HT1080 (cell line): ENCODE results near the gene CFAP251. TPM values are rescaled to one million over a fixed set of nuclear protein-coding genes. Genes with fewer than 3 reads are reported as not detected.
"Not testable (repeated sequence)": the region's sequence is repeated elsewhere in the genome, so short reads cannot be mapped to it uniquely, and the experiment has no call there.

Source experiments
- DNase-seq: peaks from one replicate; pipeline ENCODE4 v3.0.0-alpha.2; 2015; ENCODE audit warnings: low read depth
- total RNA-seq: library from RNA; depleted of rRNA; stranded (reverse); fragments of >200 nt; shearing (Covaris generic); gene quantifications from 2 replicates; pipeline ENCODE4 v1.2.3, GENCODE V29; 2014

The CFAP251 gene
- total RNA-seq, 1 experiment from 2014 or later, result 11.2 TPM

DNA sequence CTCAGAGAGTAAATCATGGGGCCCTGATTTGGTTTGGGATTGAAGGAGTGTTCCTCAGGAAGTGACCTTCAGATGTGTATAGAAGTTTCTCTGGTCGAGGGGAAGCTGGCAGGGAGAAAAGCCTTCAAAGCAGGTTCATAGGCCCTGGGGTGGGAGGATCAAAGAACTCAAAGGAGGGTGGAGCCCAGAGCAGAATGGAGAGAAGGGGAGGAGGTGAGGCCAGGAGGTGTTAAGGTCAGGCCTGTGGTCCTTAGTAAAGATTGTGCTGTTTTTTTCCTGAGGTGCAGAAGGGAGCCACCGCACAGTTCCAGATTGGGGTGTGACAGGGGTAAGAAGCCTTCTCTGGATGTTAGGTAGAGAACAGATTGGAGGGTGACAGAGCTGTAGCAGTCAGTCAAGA is 9.7 kb upstream of the CFAP251 start:
- DNase-seq, result no peak

DNA sequence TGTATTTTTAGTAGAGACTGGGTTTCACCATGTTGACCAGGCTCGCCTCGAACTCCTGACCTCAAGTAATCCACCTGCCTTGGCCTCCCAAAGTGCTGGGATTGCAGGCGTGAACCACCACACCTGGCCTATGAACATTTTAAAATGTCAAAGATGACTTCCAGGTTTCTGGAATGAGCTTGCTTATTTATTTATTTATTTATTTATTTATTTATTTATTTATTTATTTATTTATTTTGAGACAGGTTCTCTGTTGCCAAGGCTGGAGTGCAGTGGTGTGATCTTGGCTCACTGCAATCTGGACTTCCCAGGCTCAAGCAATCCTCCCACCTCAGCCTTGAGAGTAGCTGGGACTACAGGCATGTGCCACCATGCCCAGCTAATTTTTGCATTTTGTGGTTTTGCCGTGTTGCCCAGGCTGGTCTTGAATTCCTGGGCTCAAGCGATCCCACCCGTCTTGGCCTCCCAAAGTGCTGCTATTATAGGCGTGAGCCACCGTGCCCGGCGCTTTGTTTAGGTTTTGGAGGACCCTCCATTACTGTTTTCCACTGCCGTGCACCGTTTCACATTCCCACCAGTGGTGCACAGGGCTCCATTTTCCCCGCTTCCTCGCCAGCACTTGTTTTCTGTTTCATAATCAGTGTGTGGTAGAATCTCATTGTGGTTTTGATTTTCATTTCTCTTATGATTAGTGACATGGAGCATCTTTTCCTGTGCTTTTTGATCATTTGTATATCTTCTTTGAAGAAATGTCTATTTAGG is 6.4 kb upstream of the CFAP251 start:
- no peak for DNase-seq

DNA sequence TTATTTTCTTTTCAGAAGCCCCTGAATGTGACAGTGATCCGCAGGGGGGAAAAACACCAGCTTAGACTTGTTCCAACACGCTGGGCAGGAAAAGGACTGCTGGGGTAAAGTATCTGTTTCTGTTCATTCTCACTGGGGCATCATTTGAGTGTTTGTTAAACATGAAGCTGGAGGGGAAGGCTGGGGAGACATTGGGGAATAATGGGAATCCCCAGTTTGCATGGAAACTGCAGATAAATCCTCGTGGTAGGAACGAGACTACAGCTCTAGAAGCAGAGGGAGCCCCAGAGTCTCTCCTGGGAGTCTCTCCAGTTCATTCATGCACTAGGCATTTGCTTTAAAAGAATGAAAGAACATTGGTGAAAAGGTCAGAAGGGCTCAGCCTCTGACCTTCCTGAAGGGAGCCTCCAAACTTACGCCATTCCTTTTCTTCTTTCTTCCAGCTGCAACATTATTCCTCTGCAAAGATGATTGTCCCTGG is 2.5 kb upstream of the CFAP251 start:
- no peak for DNase-seq

DNA sequence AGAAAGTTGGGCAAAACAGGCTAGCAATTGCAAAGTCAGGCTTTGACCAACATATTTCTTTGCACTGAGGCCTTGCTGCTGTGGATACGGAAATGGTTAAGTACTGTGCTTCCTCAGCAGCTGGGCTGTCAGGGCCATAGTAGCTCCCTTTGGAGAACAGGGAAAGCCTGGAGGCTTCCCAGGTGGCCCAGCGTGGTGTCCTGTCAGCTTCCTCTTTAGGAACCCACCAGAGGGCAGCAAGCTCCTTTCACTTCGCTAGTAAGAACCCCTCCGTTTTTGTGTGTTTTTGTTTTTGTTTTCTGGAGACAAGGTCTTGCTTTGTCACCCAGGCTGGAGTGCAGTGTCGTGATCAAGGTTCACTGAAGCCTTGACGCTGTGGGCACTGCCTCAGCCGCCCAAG is 1.7 kb upstream of the CFAP251 start:
- peak; percentile 17 for DNase-seq

DNA sequence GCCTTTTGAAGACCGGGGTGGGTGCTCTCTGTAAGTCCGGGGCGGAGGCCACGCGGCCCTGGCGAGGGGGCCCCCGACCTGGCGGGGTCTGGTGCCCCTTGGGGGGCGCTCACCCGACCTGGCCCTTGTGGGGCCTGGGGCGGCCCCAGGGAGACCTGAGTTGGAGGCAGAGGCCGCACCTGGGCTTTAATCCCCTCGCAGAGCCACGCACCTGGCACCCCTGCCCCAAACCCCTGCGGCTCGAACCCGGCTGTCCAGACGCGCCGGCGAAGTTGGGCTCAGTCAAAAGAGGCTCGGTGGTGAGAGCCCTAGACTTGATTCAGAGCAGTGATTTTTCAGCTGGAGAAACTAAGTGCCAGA is 267 bp downstream of the CFAP251 start:
- no peak for DNase-seq

DNA sequence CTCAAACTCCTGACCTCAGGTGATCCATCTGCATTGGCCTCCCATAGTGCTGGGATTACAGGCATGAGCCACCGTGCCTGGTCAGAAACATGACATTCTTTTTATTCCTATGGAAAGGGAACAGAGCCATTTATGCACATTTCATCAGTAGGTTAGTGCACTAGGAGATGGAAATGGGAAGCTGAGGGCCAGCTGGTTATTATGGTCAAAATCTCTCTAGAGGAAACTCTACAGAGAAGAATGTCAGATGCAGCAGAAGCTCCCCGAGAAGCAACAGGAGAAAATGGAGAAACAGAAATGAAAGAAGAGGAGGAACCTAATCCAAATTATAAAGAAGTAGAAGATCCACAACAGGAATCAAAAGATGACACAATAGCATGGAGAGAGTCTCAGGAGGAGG is 2.7 kb downstream of the CFAP251 start:
- DNase-seq, result no peak

DNA sequence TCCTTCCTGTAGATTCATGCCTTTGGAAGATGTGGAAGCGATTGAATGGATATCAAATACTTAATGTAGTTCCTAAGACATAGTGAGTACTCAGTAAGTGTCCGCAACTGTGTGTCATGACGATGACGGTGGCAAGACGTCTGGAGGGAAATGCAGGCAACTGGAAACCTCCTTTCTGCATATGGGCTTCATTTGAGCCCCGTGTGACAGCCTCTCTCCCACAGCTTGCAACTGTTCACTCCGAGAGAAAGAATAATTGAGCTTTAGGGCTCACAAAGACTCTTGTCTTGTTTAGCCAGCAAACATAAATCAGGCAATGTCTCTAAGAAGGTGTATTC is 6.9 kb downstream of the CFAP251 start:
- DNase-seq, result no peak

DNA sequence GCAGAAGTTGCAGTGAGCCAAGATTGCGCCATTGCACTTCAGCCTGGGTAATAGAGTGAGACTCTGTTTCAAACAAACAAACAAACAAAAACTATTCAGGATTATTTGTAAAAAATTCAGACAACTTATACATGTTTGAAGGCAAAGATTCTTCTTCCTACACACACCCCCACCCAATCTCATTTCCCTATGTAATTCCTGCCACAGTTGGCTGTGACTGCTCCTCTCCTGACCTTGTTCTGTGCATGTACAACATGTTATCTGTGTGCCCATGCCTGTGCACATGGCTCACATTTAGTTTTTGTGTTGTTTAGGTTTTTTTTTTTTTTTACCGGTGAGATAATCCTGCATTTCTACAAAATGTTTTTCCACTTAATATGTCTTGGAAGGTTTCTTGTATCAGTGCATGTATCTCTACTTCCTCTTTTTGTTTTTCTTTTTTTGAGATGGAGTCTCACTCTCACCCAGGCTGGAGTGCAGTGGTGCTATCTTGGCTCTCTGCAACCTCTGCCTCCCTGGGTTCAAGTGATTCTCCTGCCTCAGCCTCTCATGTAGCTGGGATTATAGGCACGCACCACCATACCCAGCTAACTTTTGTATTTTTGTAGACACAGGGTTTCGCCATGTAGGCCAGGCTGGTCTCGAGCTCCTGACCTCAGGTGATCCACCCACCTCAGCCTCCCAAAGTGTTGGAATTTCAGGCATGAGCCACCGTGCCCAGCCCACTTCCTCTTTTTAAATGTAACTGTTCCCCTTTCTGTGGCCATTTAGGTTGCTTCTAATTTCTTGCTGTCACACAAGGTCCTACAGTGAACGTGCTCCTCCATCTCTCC is 8.7 kb downstream of the CFAP251 start:
- DNase-seq, result no peak

DNA sequence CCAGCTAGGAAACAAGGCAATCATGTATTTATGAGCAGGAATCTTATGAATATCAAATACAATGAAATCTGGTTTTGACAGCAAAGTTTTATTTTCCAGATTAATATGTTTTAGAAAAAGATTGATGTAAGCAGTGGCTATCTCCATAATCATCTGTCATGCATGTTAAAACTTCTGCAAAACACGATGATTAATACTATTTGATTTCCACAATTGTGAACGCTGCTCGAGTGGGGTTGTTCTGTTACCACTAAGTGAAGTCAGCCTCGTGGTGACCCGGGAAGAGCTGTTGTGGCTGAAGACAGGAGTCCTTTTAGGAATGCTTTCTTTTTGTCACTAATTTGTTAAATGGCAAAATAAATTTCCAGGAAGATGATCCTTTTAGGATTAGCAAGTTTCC is 9.4 kb downstream of the CFAP251 start:
- DNase-seq, result no peak

DNA sequence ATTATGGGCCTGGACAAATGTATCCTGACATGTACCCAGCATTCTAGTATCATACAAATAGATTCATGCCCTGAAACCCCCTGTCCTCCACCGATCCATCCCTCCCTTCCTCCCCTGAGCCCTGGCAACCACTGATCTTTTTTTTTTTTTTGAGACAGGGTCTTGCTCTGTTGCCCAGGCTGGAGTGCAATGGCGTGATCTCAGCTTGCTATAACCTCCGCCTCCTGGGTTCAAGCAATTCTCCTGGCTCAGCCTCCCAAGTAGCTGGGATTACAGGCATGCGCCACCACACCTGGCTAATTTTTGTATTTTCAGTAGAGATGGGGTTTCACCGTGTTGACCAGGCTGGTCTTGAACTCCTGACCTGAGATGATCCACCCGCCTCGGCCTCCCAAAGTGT is 11.2 kb downstream of the CFAP251 start:
- not testable (repeated sequence) for DNase-seq

DNA sequence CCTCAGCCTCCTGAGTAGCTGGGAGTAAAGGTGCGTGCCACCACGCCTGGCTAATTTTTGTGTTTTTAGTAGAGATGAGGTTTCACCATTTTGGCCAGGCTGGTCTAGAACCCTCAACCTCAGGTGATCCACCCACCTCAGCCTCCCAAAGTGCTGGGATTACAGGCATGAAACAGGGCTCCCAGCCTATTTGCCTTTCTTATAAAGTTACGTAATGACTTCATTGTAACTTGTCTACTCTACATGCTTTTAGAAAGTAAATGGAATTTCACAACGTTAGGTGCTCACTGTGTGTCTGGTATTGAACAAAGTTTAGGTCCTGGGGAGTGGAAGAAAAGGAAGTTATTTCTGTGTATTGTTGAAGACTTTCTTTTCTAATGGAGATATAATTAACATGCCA is 12.5 kb downstream of the CFAP251 start:
- DNase-seq, result no peak

DNA sequence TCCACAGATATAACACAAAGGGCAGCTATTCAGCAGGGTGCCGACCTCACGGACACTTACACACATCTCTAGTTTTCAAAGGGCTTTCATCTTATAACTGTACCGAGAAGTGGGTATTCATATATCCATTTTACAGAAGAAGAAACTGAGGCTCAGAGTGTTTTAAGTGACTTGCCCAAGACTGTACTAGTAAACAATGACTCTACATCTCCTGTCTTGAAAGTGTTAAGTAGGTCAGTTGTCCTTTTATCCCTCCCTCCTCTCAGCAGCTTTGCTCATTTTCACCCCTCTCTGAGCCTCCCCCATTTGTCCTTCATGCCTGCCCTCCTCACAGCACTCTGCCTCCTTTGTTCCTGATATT is 13.8 kb downstream of the CFAP251 start:
- no peak for DNase-seq

DNA sequence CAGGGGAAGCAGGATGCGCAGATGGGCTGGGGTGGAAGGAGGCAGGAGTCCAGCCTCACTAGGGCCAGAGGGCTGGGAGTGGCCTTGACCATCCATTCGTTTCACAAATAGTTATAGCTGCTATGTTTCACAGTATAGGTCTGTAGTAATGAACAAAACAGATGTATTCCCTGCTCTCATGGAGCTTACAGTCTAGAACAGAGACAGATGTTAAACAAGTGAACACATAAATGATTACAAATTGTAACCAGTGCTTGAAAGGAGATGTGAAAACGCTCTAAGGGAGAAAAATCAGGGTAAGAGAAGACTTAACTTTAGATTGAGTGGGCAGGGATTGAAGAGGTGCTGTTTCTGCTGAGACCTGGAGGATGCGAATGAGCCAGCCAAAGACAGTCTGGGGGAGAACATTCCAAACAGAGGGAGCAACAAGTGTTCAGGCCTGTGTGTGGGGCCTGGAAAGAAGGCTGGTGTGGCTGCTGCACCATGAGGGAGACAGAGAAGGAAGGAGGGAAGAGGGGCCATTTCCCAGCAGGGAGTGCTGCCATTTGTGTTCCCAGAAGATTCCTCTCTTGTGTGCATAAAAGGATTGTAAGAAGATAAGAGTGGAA is 14.6 kb downstream of the CFAP251 start:
- no peak for DNase-seq

DNA sequence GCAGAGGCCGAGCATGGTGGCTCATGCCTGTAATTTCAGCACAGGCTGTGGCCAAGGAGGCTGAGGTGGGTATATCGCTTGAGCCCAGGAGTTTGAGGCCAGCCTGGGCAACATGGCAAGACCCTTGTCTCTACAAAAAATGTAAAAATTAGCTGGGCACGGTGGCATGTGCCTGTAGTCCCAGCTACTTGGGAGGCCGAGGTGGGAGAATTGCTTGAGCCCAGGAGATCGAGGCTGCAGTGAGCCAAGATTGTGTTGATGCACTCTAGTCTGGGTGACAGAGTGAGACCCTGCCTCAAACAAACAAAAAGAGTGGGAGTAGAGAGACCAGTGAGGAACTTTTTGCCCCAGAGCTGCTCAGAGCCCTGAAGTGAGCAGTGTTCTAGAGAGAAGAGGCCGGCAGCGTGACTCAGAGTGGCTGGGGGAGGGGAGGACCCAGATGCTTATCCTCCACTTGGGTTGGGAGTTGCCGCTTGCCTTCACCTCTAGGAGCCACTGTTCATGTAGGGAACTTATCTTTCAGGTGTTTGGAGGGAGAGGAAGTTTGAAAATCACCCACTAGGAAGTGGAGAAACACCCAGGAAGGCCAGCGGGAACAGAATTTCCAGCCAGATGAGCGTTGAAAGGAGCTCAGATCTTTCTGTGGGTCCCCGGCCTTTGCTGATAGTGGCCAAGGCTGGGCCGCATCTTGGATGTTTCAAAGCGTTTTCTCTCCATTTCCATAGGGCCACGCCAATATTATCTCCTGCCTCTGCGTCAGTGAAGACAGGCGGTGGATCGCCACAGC is 15.3 kb downstream of the CFAP251 start:
- peak; percentile 38 for DNase-seq

DNA sequence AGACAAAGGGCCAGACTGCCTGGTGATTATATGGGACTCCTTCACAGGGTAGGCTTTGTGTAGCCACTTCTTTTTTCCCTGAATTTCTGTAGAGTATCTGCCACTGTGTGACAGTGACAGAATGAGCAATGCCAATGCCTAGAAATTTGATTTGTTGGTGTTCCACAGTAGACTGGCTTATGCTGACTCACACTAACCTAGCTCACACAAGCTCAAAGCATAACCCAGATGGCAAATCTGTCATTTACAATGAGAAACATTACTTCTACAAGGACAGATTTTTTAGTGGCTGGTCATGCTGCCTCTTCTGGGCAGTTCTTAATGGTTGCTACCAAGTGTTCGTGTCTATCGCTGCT is 15.9 kb downstream of the CFAP251 start:
- no peak for DNase-seq

DNA sequence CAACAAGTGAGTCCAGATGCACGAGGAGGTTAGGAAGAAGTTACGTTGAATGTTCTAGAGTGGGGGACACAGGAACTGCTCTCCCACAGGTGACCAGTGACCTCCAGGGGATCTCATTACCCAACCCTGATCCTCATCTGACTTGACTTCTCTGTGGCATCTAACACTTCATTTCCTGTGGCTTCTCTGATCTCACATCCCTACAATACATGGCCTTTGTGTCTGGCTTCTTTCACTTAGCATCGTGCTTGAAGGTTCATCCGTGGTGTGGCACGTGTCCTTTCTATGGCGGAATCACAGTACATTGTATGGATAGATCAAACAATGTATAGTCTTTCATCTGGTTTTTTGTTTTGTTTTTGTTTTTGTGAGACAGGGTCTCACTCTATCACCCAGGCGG is 19.3 kb downstream of the CFAP251 start:
- no peak for DNase-seq

DNA sequence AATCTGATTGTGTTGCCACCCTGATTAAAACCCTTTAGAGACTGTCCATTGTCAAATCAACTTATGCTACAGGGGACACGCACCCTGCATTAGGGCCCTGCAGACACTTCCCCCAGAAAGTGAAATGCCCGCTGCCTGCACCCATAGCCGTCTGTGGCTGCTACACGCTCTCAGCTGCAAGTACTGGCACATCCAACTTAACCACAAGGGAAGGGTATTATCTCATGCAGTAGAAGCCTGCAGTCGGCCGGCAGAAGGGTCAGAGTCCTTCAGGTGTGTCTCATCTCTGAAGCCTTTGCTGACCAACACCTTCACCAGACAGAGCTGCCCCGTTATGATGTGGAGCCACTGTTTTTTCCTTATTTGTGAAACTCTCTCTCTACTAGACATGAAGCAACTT is 20.8 kb downstream of the CFAP251 start:
- DNase-seq, result no peak

DNA sequence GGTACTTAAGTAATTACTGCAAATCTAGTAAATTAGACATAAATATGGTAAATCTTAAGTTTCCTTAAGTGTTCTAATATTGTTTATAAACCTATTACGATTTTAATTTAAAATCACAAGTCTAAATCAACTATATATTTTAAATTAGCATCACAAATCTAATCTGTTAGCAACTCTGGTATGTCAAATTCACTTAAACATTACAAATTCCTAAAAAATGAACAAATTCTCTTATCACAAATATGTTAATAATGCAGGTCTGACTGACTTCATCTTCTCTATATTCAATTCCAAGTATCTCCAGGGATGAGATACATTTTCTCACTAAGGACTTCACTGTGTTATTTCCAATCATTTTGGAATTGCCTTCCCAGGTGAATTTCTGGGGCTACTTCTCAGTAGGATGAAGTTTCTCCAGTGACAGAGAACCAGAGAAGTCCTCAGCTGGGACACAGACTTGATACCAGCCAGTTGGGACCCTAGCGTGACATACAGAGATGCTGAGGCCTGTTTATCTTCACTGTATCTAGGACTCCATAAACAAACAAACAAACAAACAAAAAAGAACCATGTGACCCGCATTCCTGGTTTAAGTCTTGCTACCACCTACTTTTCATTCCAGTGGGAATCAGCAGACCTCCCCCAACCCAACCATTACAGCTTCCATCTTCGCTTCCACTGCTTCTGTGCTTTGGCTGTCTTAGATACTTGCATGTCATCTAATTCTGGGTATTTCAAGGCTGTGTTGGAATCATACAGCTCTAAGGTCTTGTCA is 21.8 kb downstream of the CFAP251 start:
- no peak for DNase-seq

DNA sequence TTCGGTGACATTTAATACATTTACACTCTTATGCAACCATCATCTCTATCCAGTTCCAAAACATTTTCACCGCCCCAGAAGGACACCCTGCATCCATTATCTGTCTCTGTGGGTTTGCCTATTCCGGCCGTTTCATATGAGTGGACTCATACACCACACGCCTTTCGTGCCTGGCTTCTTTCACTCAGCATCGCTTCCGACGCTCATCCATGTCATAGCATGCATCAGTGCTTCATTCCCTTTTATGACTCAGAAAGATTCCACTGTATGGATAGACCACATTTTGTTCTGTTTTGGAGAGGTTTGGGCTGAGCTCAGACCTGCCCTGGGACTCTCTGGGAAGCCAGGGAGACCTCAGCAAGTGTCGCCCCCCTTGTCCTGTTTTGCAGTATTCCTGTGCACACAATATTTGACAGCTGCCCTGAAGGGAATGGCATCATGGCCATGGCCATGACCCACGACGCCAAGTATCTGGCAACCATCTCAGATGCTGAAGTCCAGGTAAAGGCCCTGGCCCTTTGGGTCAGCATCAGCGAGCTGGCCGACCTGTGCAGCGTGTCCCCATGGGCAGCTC is 23.8 kb downstream of the CFAP251 start:
- peak; percentile 90 for DNase-seq

DNA sequence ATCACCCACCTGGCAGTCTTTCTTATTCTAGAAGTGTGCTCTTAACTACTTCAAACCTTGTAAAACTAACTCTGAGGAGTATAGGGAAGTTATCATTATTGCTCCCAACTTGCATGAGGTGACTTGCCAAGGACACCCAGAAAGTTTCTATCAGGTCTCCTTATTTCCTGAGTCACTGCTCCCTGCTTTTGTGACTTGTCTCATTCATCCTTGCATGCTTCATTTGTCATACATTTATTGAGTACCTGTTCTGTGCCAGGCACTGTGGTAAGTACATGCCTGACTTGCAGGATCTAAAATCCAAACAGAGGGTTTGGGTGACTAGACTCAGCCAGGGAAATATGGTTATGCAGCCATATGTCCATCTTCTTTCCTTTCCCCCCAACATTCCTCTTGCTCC is 25.5 kb downstream of the CFAP251 start:
- no peak for DNase-seq
